Spinal cord (tissue), 10 donors: ENCODE measurements around the gene KLF16. TPM values are rescaled to one million over a fixed set of nuclear protein-coding genes. Genes with fewer than 3 reads are reported as not detected.

Source experiments
- DNase-seq, 6 donors: peaks; one replicate each; pipeline versions ENCODE4 v3.0.0 to v3.0.0-alpha.2; 2013 to 2015; ENCODE audit warnings: low spot score in 6 of 6, low read depth in 4 of 6
- H3K27ac ChIP-seq: one replicate; pipeline ENCODE4 v1.5.1; 2013; ENCODE audit warnings: low read depth, low read length, control low read depth
- H3K27me3 ChIP-seq: one replicate; pipeline ENCODE4 v1.6.1; 2013; ENCODE audit warnings: low read length; ENCODE audit not compliant: control insufficient read depth, insufficient read depth
- H3K36me3 ChIP-seq: one replicate; pipeline ENCODE4 v1.6.1; 2013; ENCODE audit warnings: low read length; ENCODE audit not compliant: control insufficient read depth, insufficient read depth
- H3K4me1 ChIP-seq: one replicate; pipeline ENCODE4 v1.6.1; 2013; ENCODE audit warnings: low read length; ENCODE audit not compliant: control insufficient read depth, insufficient read depth
- H3K4me3 ChIP-seq: one replicate; pipeline ENCODE4 v1.5.1; 2013; ENCODE audit warnings: low read depth, low read length, control low read depth
- H3K9me3 ChIP-seq: one replicate; pipeline ENCODE4 v1.6.1; 2013; ENCODE audit warnings: low read length; ENCODE audit not compliant: control insufficient read depth, insufficient read depth
- WGBS: methylation state at CpG from one replicate; pipeline ENCODE4 v1.1.5; 2013; ENCODE audit warnings: missing lambda C conversion rate; ENCODE audit not compliant: insufficient coverage; 5-methylcytosine and 5-hydroxymethylcytosine counted together
- long read RNA-seq, 4 donors: transcript quantifications; one replicate each; lab custom pipeline, GENCODE V29; 2026
- polyA plus RNA-seq, 2 donors: library from polyadenylated mRNA; unstranded; fragments of 120-200 nt; gene quantifications; one replicate each; pipeline ENCODE4 v1.2.1, GENCODE V29; 2013; ENCODE audit not compliant: insufficient read length in 2 of 2
- total RNA-seq, 2 donors: library from RNA; depleted of rRNA in 1 of 2; stranded (reverse); fragments of 120-200 nt in 1 of 2; fragments of >200 nt in 1 of 2; gene quantifications; one replicate each; pipeline versions ENCODE4 v1.2.3 to v1.2.4, GENCODE V29; 2013 to 2014
- donor health status: healthy.

KLF16 gene
- 1 to 10 TPM; 1.8 to 4.8 TPM for total RNA-seq
- 10 to 100 TPM in 1 of 2 donors, 1 to 10 TPM in 1; 9.8 to 13.4 TPM for polyA plus RNA-seq
- long read RNA-seq, donor 1, partial matches to known transcripts = 6 of 10 reads
- long read RNA-seq, donor 1, other reads (novel, unspliced or antisense) = 0 of 10 reads
- long read RNA-seq, donor 2, transcript KLF16-201 (2 exons, 2,890 nt) = major isoform, 5 of 5 reads
- long read RNA-seq, donor 2, partial matches to known transcripts = 0 of 5 reads
- long read RNA-seq, donor 2, other reads (novel, unspliced or antisense) = 0 of 5 reads
- long read RNA-seq, donor 3, partial matches to known transcripts = 6 of 10 reads
- long read RNA-seq, donor 3, other reads (novel, unspliced or antisense) = 0 of 10 reads
- long read RNA-seq, donor 4, partial matches to known transcripts = 0 of 3 reads
- long read RNA-seq, donor 4, other reads (novel, unspliced or antisense) = 0 of 3 reads

DNA sequence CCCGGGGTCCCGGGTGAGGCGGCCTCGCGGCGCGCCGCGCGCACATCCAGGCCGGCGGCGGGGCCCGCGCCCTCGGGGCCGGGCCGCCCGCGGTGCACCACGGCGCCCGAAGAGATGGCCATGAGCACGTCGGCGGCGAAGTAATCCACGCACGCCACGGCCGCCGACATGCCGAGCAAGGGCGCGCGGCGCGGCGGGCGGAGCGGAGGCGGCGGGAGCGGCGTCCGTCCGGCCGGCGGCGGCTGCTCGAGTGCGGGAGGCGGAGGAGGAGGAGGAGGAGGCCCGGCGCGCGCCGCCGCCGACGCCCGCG, at the start of gene KLF16:
KLF16 (minus strand) TSS at position 252 of the 310 bp plus-strand sequence; CDS start at position 170, 82 bp downstream.
- peak within 1 kb of the TSS; percentile 90 for H3K27ac ChIP-seq
- H3K4me1 ChIP-seq = peaks cover 56% of the 10 kb centered on the region

DNA sequence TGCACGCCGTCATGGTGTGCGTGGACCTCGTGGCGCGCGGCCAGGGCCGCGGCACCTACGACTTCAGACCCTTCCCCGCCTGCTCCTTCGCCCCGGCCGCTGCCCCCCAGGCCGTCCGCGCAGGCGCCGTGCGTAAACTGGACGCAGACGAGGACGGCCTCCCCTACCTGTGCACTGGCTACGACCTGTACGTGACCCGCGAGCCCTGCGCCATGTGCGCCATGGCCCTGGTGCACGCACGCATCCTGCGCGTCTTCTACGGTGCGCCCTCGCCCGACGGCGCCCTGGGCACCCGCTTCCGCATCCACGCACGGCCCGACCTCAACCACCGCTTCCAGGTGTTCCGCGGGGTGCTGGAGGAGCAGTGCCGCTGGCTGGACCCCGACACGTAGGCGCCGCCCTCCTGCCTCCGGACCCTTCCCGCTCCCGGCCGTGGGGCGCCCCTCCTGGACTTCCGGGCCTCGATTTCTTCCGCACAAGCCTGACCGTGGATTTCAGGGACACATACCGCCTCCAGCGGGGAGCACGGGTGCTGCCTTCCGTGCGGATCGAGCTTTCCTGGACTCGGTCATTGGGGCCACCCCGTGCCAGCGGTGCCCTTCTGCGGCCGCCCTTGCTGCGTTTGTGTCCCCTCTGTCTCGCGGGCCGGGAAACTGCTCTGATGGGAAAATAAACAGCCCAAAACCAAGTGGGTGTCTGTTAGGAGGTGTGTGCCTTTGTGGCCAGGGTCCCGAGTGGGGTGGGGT, 49.6 kb upstream of the KLF16 start:
- H3K27ac ChIP-seq = no peak overlapping the region
- no peak for DNase-seq
- peaks cover 79% of the 10 kb centered on the region for H3K36me3 ChIP-seq
- no peaks in the 10 kb centered on the region for H3K9me3 ChIP-seq
- 97% methylated on average over 77 of the region's 77 CpGs for WGBS
- H3K4me1 ChIP-seq = peaks cover 24% of the 10 kb centered on the region
- no peaks in the 10 kb centered on the region for H3K27me3 ChIP-seq
- H3K4me3 ChIP-seq = no peak overlapping the region

More for the DNA sequence above, at the start of gene KLF16:
- peak within 1 kb of the TSS; percentile 79 for H3K4me3 ChIP-seq
- no peaks in the 10 kb centered on the region for H3K9me3 ChIP-seq
- no peak for DNase-seq
- WGBS = under 1% methylated on average over 63 of the region's 63 CpGs
- H3K36me3 ChIP-seq = peaks cover 2% of the 10 kb centered on the region
- no peaks in the 10 kb centered on the region for H3K27me3 ChIP-seq

DNA sequence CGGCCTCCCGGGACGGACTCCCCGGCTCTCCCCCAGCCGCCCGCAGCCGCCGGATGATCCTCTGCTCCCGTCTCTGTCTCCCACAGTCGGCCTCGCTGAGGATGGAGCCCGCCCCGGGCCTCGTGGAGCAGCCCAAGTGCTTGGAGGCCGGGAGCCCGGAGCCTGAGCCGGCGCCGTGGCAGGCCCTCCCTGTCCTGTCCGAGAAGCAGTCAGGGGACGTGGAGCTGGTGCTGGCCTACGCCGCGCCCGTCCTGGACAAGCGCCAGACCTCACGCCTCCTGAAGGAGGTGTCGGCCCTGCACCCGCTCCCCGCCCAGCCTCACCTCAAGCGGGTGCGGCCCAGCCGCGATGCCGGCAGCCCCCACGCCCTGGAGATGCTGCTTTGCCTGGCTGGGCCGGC, 48.6 kb upstream of the KLF16 start:
- Histone ChIP-seq H3K27me3 (no peaks in the 10 kb centered on the region), H3K4me1 (peaks cover 34% of the 10 kb centered on the region), H3K27ac (no peak overlapping the region), H3K36me3 (peaks cover 79% of the 10 kb centered on the region), H3K4me3 (no peak overlapping the region), H3K9me3 (no peaks in the 10 kb centered on the region)
- no peak for DNase-seq
- WGBS = 95% methylated on average over 37 of the region's 37 CpGs

DNA sequence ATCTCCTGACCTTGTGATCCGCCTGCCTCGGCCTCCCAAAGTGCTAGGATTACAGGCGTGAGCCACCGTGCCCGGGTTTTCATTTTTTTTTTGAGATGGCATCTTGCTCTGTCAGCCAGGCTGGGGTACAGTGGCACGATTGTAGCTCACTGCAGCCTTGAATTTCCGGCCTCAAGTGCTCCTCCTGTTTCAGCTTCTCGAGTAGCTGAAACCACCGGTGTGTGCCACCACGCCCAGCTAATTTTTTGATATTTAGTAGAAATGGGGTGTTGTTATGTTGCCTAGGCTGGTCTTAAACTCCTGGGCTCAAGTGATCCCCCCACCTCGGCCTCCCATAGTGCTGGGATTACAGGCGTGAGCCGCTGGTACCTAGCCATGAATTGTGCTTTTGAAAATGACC, 47.7 kb upstream of the KLF16 start:
- H3K27me3 ChIP-seq = no peaks in the 10 kb centered on the region
- H3K9me3 ChIP-seq = no peaks in the 10 kb centered on the region
- DNase-seq = no peak
- peaks cover 78% of the 10 kb centered on the region for H3K36me3 ChIP-seq
- H3K27ac ChIP-seq = no peak overlapping the region
- peaks cover 43% of the 10 kb centered on the region for H3K4me1 ChIP-seq
- no peak overlapping the region for H3K4me3 ChIP-seq
- 81% methylated on average over 11 of the region's 13 CpGs for WGBS

DNA sequence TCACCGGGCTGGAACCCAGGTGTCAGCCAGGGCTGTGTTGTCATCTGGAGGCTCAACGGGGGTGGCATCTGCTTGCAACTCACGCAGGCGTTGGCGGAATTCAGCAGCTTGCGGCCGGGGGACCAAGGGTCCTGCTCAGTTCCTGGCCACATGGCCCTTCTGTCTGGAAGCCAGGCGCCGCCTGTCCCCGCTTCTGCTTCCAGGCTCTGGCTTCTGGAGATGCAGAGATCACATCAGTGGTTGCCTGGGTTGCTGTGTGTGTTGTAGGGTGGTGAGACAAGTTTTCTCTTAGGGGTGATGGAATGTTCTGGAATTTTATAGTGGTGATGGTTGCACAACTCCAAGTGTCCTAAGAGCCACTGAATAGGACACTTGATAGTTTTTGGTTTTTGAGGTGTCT, 46.8 kb upstream of the KLF16 start:
- DNase-seq = peak in 1 of 6 donors; percentile 22
- Histone ChIP-seq H3K27ac (no peak overlapping the region), H3K36me3 (peaks cover 74% of the 10 kb centered on the region), H3K4me3 (no peak overlapping the region), H3K9me3 (no peaks in the 10 kb centered on the region), H3K27me3 (no peaks in the 10 kb centered on the region), H3K4me1 (peaks cover 46% of the 10 kb centered on the region)
- WGBS = 76% methylated on average over 10 of the region's 10 CpGs

DNA sequence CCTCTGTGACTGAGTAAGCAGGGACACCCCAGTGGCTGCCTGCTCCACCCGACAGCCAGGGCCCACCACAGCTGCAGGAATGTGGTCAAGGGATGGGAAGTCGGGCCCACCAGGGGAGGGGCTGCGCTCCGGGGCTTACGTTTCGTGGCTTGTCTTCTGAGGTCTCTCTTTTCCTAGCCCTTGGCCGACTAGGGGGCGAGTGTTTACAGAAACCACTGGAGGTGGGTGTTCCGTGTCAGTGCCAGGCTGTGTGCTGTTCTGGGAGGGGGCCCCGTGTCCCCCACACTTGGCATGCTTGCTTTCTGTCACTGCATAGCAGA, 46.3 kb upstream of the KLF16 start:
- WGBS = 81% methylated on average over 10 of the region's 10 CpGs
- Histone ChIP-seq H3K4me3 (no peak overlapping the region), H3K36me3 (peaks cover 69% of the 10 kb centered on the region), H3K4me1 (peaks cover 49% of the 10 kb centered on the region), H3K27me3 (no peaks in the 10 kb centered on the region), H3K9me3 (no peaks in the 10 kb centered on the region), H3K27ac (no peak overlapping the region)
- DNase-seq = no peak

DNA sequence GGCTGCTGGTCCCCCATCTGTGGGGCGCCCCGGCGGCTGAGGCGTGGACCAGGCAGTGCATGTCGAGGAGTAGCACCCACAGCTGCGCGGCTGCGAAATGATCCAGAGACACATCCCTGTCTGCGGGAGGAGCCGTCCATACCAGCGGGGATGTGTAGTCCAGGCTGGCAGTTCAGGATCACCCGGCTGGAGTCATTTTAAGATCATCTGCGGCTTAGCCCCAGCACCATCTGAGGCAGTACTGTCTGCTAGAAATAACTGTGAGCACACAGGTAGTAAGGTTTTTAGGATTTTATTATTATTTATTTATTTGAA, 44.9 kb upstream of the KLF16 start:
- DNase-seq = no peak
- WGBS = 81% methylated on average over 12 of the region's 13 CpGs
- Histone ChIP-seq H3K4me3 (no peak overlapping the region), H3K27ac (peak overlapping the region; percentile 52), H3K36me3 (peaks cover 55% of the 10 kb centered on the region), H3K4me1 (peaks cover 57% of the 10 kb centered on the region), H3K27me3 (no peaks in the 10 kb centered on the region), H3K9me3 (no peaks in the 10 kb centered on the region)

DNA sequence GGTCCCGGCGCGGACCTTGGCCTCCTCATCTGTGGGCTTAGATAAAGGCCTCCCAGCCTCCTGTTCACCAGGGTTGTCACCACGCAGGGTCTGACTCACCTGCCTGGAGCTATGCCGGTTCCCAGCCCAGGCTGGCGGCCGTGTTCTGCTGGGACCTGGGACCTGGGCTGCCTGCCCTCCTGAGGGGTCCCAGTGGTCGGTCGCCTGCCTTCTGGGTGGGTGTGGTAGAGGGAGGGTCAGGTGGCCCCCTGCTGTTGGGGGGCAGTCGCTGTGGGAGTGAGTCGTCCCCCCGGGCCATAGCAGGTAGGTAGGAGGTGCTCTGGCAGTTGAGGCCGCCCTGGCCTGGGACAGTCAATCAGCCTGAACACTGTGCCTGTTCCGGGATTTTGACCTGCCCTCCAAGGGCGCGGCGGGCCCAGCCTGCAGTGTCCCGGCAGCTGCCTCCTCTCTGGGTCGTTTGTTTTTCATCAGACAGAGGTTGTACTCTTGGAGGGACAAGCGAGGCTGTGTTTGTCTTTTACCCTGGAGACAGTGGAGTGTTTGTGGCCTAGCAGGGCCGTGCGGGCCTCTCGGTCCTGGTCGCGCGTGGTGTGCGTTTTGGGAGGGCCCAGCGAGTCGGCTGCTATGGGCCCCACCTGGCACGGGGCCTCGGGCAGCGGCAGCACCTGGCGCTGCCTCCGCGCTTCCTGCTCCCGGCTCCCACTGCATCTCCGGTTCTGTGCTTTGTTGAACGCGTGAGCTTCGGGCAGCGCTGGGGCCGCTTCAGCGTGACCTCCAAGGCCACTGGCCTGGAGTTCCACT, 44.4 kb upstream of the KLF16 start:
- peak in 2 of 6 donors; percentile 17 to 58 for DNase-seq
- H3K27ac ChIP-seq = peak overlapping the region; percentile 61
- no peaks in the 10 kb centered on the region for H3K9me3 ChIP-seq
- H3K36me3 ChIP-seq = peaks cover 50% of the 10 kb centered on the region
- H3K27me3 ChIP-seq = no peaks in the 10 kb centered on the region
- H3K4me1 ChIP-seq = peaks cover 57% of the 10 kb centered on the region
- 77% methylated on average over 43 of the region's 43 CpGs for WGBS
- no peak overlapping the region for H3K4me3 ChIP-seq

DNA sequence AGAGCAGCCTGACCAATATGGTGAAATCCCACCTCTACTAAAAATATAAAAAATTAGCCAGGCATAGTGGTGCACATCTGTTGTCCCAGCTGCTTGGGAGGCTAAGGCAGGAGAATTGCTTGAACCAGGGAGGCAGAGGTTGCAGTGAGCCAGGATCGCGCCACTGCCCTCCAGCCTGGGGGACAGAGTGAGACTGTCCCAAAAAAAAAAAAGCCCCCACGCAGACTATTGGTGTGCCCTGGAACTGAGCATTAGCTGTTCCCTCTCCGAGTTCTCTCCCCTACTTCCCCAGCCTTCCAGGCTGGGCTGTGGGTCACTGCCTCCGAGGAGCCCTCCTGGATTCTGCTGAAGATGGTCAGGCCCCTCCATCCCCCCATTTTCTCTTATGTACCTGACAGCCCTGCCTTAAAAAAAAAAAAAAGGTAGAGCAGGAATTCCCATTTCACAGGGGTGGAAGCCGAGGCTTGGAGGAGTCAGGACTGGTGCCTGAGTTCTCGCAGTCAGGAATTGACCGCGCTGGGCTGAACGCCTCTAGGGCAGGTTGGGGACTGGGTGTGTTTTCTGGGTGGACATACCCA, 43.7 kb upstream of the KLF16 start:
- peaks cover 57% of the 10 kb centered on the region for H3K4me1 ChIP-seq
- DNase-seq = no peak
- WGBS = 81% methylated on average over 8 of the region's 10 CpGs
- H3K4me3 ChIP-seq = no peak overlapping the region
- no peaks in the 10 kb centered on the region for H3K9me3 ChIP-seq
- H3K27me3 ChIP-seq = no peaks in the 10 kb centered on the region
- peaks cover 43% of the 10 kb centered on the region for H3K36me3 ChIP-seq
- peak overlapping the region; percentile 61 for H3K27ac ChIP-seq
